GM03348 (cell line): Measurements from ENCODE around the gene TMC1.
A peak's percentile ranks its signal among the peaks of the same experiment; 100 is the strongest.

ENCODE experiments used
- DNase-seq: peaks from one replicate; pipeline ENCODE4 v3.0.0; 2012; ENCODE audit warnings: low spot score

Gene TMC1

GRCh38 chr9:72874344-72874743 is 352.9 kb downstream of the TMC1 start:
- no peak for DNase-seq

GRCh38 chr9:72875221-72875620 is 353.8 kb downstream of the TMC1 start:
- DNase-seq, result no peak

GRCh38 chr9:72880821-72881220 is 359.4 kb downstream of the TMC1 start:
- DNase-seq, result peak; percentile 22

GRCh38 chr9:72882117-72882775 is 360.8 kb downstream of the TMC1 start:
- DNase-seq, result no peak

- no peak for DNase-seq
Observed at GRCh38 chr9:72883875-72884274, 362.5 kb downstream of the TMC1 start.

GRCh38 chr9:72884508-72884907 is 363.1 kb downstream of the TMC1 start:
- DNase-seq, result no peak
